Spleen (tissue), 11 donors: ENCODE measurements around the gene SLC27A3. TPM values are rescaled to one million over a fixed set of nuclear protein-coding genes. Genes with fewer than 3 reads are reported as not detected.

ENCODE experiments used
- DNase-seq: peaks from one replicate; pipeline ENCODE4 v3.0.0-alpha.2; 2020
- H3K27ac ChIP-seq, 8 donors: fragments of 200-600 bp; sonication (generic) in 7 of 8; 1 replicate in 4 of 8; 2 replicates in 4 of 8; pipeline versions ENCODE4 v1.5.0 to v1.8.0; 2016 to 2021; ENCODE audit warnings: inconsistent platforms in 4 of 8, mild to moderate bottlenecking in 4 of 8, moderate library complexity in 1 of 8
- H3K27me3 ChIP-seq, 7 donors: fragments of 200-600 bp; sonication (generic) in 6 of 7; replicated peaks in 1 of 7; 1 replicate in 4 of 7; 2 replicates in 3 of 7; pipeline versions ENCODE4 v1.5.0 to v1.8.0; 2016 to 2021; ENCODE audit warnings: inconsistent platforms in 3 of 7, mild to moderate bottlenecking in 1 of 7
- H3K36me3 ChIP-seq, 6 donors: fragments of 200-600 bp; sonication (generic) in 5 of 6; 1 replicate in 4 of 6; 2 replicates in 2 of 6; pipeline versions ENCODE4 v1.5.0 to v1.8.0; 2016 to 2021; ENCODE audit warnings: inconsistent platforms in 2 of 6
- H3K4me1 ChIP-seq, 6 donors: fragments of 200-600 bp; sonication (generic) in 5 of 6; 1 replicate in 3 of 6; 2 replicates in 3 of 6; pipeline versions ENCODE4 v1.5.0 to v1.8.0; 2016 to 2021; ENCODE audit warnings: inconsistent platforms in 3 of 6
- H3K4me3 ChIP-seq, 8 donors: fragments of 200-600 bp; sonication (generic) in 7 of 8; 1 replicate in 4 of 8; 2 replicates in 4 of 8; pipeline versions ENCODE4 v1.5.0 to v1.8.0; 2016 to 2021; ENCODE audit warnings: inconsistent platforms in 4 of 8, mild to moderate bottlenecking in 4 of 8, moderate library complexity in 2 of 8
- H3K9me3 ChIP-seq, 8 donors: fragments of 200-600 bp; sonication (generic) in 7 of 8; 1 replicate in 4 of 8; 2 replicates in 4 of 8; pipeline versions ENCODE4 v1.5.0 to v1.8.0; 2016 to 2021; ENCODE audit warnings: inconsistent platforms in 4 of 8
- CTCF ChIP-seq, 11 experiments: fragments of 200-600 bp in 7 of 11; fragments of 450-650 bp in 4 of 11; sonication (generic) in 4 of 11; IDR thresholded peaks in 8 of 11; conservative IDR thresholded peaks in 3 of 11; 1 replicate in 7 of 11; 2 replicates in 4 of 11; pipeline versions ENCODE4 v1.4.0 to v1.8.0; 2016 to 2021; ENCODE audit warnings: antibody characterized with exemption in 11 of 11, inconsistent platforms in 4 of 11, mild to moderate bottlenecking in 1 of 11
- POLR2A ChIP-seq, 3 donors: fragments of 450-650 bp; IDR thresholded peaks; one replicate each; pipeline ENCODE4 v1.5.1; 2017; ENCODE audit warnings: antibody characterized with exemption in 3 of 3, mild to moderate bottlenecking in 1 of 3
- POLR2AphosphoS5 ChIP-seq, 3 donors: sonication (generic); formaldehyde crosslinking; IDR thresholded peaks; one replicate each; pipeline ENCODE4 v1.5.1; 2017; ENCODE audit warnings: antibody characterized with exemption in 3 of 3
- WGBS, 5 donors: extraction: QIAGEN DNeasy Blood & Tissue Kit in 3 of 5; methylation state at CpG; one replicate each; pipeline versions ENCODE4 v1.1.5 to v1.1.7; 2013 to 2018; 5-methylcytosine and 5-hydroxymethylcytosine counted together
- intact Hi-C: fragments of 100-400 bp; cut with DNase I; formaldehyde crosslinking; loops from one replicate; pipeline ENCODE4 v1.15.0; 2023; ENCODE audit warnings: low total_unique reads
- polyA plus RNA-seq, 3 donors: library from polyadenylated mRNA; stranded (reverse); fragments of 200-250 nt; gene quantifications; one replicate each; pipeline ENCODE4 v1.2.1, GENCODE V29; 2013
- total RNA-seq, 7 donors: library from RNA; depleted of rRNA in 3 of 7; stranded (reverse); fragments of >200 nt in 3 of 7; fragmentation: NEBNext Ultra II Directional in 4 of 7; extraction: Animal tissue kit (Norgen Biotek cat#: 25700) in 4 of 7; gene quantifications; one replicate each; pipeline versions ENCODE4 v1.1.0 to v1.2.1, GENCODE V29; 2016 to 2021
- donor health status: healthy with polysubstance abuse.
- donor health status: DM: no; HTN: no; CAD: no; lungs with moderate emphysema.
- donor health status: DM: no; HTN: no; CAD: no.
- donor health status: Bipolar disorder and iron deficiency.
- donor health status: healthy.
- donor health status: DM: no; HTN: no; CAD: no.
- donor health status: DM: yes; HTN: yes; CAD: no.

The SLC27A3 gene
- total and polyA plus RNA-seq, 10 donors = 11.1 to 54.5 (median 21.9) TPM

GRCh38 chr1:153771261-153771660, 3.9 kb upstream of the SLC27A3 start:
- TF ChIP-seq POLR2AphosphoS5 (IDR thresholded peaks at IDR 0.05) (no peak), CTCF (IDR thresholded peaks at IDR 0.05 in 8 of 11, conservative IDR thresholded peaks at IDR 0.05 in 3 of 11) (no peak), POLR2A (IDR thresholded peaks at IDR 0.05) (no peak)
- Histone ChIP-seq H3K4me1 (peaks cover 19 to 63% (median 52%) of the 10 kb centered on the region in 6 donors), H3K27me3 (no peaks in the 10 kb centered on the region), H3K4me3 (no peak overlapping the region), H3K27ac (peak overlapping the region in 2 of 8 donors; percentile 48 to 61), H3K9me3 (no peaks in the 10 kb centered on the region), H3K36me3 (peaks cover 3 to 73% (median 46%) of the 10 kb centered on the region in 6 donors)
- WGBS, 5 donors = 79 to 94% (median 80%) methylated on average over 2 of the region's 2 CpGs
- DNase-seq = peak; percentile 20
- intact Hi-C loops = no loop called here

GRCh38 chr1:153771841-153772593, 3.2 kb upstream of the SLC27A3 start:
- peak; percentile 72 for DNase-seq
- H3K27ac ChIP-seq = peak overlapping the region in 3 of 8 donors; percentile 61 to 93 (median 84)
- TF ChIP-seq POLR2AphosphoS5 (IDR thresholded peaks at IDR 0.05) = no peak
- peak in 7 of 11 experiments; percentile 37 to 50 (median 46) for TF ChIP-seq CTCF (IDR thresholded peaks at IDR 0.05 in 8 of 11, conservative IDR thresholded peaks at IDR 0.05 in 3 of 11)
- peaks cover 21 to 70% (median 59%) of the 10 kb centered on the region in 6 donors for H3K4me1 ChIP-seq
- H3K9me3 ChIP-seq = no peaks in the 10 kb centered on the region
- no peak overlapping the region for H3K4me3 ChIP-seq
- 74 to 88% (median 81%) methylated on average over 19 to 21 of the region's 21 CpGs for whole genome bisulfite sequencing, 5 donors
- intact Hi-C loops = no loop called here
- H3K27me3 ChIP-seq = no peaks in the 10 kb centered on the region
- H3K36me3 ChIP-seq = peaks cover 3 to 65% (median 45%) of the 10 kb centered on the region in 6 donors

- peak; percentile 63 for DNase-seq
- no peaks in the 10 kb centered on the region for H3K27me3 ChIP-seq
- intact Hi-C loops = no loop called here
- peaks cover 24 to 83% (median 69%) of the 10 kb centered on the region in 6 donors for H3K4me1 ChIP-seq
- H3K27ac ChIP-seq = peak overlapping the region in 7 of 8 donors; percentile 9 to 93 (median 69)
- H3K4me3 ChIP-seq = no peak overlapping the region
- H3K36me3 ChIP-seq = peaks cover 3 to 59% (median 32%) of the 10 kb centered on the region in 6 donors
- no peaks in the 10 kb centered on the region for H3K9me3 ChIP-seq
- 39 to 53% (median 51%) methylated on average over 12 of the region's 12 CpGs for WGBS, 5 donors
- TF ChIP-seq POLR2AphosphoS5 (IDR thresholded peaks at IDR 0.05) (peak in 1 of 3 donors; percentile 6), POLR2A (IDR thresholded peaks at IDR 0.05) (no peak)
These were observed 1.9 kb upstream of the SLC27A3 start for GRCh38 chr1:153773096-153773921.

GRCh38 chr1:153774026-153774595, 1.1 kb upstream of the SLC27A3 start:
- intact Hi-C loops = no loop called here
- DNase-seq = peak; percentile 47
- no peak for TF ChIP-seq POLR2AphosphoS5 (IDR thresholded peaks at IDR 0.05)
- no peak for TF ChIP-seq CTCF (IDR thresholded peaks at IDR 0.05 in 8 of 11, conservative IDR thresholded peaks at IDR 0.05 in 3 of 11)
- no peak for TF ChIP-seq POLR2A (IDR thresholded peaks at IDR 0.05)
- Histone ChIP-seq H3K4me3 (no peak overlapping the region), H3K27ac (peak overlapping the region in 7 of 8 donors; percentile 76 to 93 (median 84)), H3K4me1 (peaks cover 24 to 89% (median 69%) of the 10 kb centered on the region in 6 donors), H3K9me3 (no peaks in the 10 kb centered on the region), H3K36me3 (peaks cover 3 to 59% (median 26%) of the 10 kb centered on the region in 6 donors), H3K27me3 (no peaks in the 10 kb centered on the region)
- 61 to 70% (median 63%) methylated on average over 8 of the region's 8 CpGs for WGBS, 5 donors
